T-helper 1 cell treated with Interleukin-12 subunit alpha and Interleukin-12 subunit beta and Interleukin-4 antibody, amounts not matched to agents 30 ng/mL and 1 ng/mL, for 36 hours (primary cell): ENCODE measurements around the gene FGF12. TPM values are rescaled to one million over a fixed set of nuclear protein-coding genes. Genes with fewer than 3 reads are reported as not detected.

Experiments
- intact Hi-C: fragments of 100-400 bp; cut with micrococcal nuclease; formaldehyde crosslinking; loops from one replicate; pipeline ENCODE4 v1.15.1; 2024
- total RNA-seq: library from RNA; stranded (reverse); gene quantifications from 2 replicates; pipeline ENCODE4 v1.2.3, GENCODE V29; 2022

FGF12 gene
- total RNA-seq, 1 donor from 2014 or later: 0.56 TPM

DNA sequence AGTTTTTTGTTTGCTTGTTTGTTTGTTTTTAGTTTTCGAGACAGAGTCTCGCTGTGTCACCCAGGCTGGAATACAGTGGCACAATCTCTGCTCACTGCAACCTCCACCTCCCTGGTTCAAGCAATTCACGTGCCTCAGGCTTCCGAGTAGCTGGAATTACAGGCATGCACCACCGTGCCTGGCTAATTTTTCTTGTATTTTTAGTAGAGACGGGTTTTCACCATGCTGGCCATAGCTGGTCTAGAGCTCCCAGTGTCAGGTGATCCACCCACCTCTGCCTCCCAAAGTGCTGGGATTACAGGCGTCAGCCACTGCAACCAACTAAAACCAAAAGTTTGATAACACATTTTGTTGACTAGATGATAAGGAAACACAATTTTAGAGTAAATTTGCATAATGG lies 372.7 kb downstream of the FGF12 start:
- intact Hi-C loops: no loop called here

DNA sequence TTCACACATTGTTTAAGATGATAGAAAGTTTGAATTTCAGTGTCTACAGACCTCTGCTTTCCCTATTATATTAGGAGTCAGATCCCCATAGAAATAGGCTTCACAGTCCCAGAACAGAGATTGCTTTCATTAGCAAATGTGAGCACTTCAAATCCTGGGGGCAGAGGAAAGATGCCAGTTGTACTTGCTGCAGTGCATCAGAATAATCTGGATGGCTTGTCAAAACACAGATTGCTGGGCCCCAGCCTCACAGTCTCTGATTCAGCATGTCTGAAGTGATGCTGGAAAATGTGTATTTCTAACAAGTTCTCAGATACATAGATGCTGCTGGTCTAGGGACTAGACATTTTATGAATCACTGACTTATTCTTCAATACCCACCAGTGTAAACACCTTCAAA lies 375.2 kb downstream of the FGF12 start:
- intact Hi-C loops: no loop called here

DNA sequence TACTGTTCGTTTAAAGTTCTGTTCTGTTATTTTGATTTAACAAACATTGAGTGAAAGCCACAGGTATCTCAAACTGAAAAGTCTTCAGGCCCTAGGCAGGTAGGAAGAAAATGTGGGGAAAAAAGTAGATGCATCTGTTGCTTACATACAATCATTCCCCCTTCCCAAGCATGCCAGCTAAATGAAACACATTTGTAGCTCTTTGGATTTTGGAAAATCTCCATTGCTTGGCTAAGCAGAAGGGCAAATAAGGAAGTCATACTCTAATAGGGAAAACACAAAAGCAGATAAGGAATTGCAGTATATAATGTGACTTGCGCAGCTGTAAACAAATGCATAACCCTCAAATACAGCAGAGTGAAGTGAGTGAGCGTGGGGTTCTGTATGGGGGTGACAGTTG lies 375.9 kb downstream of the FGF12 start:
- intact Hi-C loops: no loop called here

DNA sequence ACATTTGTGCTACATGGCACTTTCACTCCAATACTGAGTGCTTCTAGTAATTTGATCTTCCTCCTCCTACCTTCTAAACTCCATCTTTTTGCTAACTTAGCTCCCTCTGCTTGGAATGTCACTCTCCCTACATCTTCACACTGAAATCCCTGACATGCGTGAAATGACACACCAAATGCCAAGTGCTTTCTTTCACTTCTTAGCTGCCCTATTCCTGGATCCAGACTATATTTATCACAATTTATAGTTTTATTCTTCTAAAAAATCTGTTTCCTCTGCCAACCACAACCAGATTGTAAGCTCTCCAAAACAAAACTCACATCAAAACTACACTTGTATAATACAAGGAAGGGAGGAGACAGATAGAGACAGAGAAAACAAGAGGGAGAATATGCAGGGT lies 387.3 kb downstream of the FGF12 start:
- intact Hi-C loops: no loop called here

DNA sequence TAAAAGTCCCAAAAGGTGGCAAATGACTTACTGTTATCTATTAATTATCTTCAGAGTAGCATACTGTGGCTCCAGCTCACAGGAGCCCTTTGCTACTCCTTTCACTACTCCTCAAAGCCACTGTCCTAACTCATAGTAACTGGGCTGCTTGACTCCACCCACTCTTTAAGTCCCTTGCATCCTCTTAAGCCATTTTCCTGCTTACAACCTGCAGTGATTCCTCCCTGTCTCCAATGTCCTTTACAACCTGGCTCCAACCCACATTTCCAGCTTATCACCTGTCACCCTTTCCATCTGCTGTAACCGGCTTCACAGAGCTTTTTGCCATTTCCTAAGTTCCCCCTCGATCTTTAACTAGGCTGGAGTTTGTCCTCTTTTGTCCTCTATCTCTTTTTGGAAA lies 388.1 kb downstream of the FGF12 start:
- intact Hi-C loops: no loop called here

DNA sequence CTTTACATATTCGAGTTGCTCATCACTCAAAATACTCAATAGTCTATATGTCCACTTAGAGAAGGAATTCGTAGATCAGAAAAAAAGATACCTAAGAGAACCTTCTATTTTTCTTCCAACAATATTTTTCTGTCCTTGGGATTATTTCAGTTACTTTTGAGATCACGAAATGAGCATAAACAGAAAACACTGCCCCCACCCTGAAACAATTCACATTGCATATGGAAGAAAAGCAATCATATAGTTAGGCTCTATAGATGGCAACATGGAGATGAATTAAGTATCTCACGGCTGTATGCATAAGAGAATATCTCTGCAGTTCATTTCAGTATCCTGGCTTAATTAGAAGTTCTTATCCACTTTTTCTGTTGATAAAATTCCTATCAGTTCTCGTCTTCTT lies 391.1 kb downstream of the FGF12 start:
- intact Hi-C loops: no loop called here

DNA sequence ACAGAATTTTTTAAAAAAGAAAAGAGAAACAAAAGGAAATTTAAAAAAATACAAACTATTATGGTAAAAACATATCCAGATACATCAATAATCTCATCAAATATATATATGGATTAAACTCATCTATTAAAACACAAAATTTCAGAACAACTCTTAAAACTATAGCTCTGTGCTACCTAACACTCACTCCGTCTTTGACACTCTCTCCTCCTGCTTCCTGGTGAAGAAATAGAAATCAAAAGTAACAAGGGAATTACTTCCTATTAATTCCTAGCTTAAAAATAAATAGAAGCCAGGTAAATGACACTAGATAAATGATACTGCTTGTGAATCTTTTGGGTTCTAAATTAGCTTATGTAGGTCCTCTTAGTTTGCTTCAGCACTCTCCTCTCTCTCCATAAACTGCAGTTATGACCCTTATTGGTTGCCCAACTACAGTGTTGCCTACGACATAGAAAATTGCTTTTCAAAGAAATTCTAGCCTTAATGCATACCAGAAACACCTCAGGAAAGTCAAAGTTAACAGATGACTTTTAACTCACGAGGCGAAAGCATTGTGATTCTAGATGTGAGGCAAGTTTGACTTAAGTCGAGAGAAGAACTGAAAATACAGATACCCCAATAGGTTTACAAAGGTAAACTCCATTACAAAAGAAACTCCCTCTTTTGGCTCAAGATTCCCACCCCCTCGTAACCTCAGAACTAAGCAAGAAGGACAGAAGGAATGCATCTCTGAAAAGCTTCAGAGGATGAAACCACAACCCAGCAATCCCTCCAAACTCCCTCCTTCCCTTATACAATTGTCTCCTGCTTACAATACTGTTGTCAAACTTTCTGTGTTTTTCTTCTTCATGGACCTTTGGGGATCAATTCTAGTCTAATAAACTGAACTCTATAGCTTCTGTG lies 394.7 kb downstream of the FGF12 start:
- intact Hi-C loops: no loop called here

DNA sequence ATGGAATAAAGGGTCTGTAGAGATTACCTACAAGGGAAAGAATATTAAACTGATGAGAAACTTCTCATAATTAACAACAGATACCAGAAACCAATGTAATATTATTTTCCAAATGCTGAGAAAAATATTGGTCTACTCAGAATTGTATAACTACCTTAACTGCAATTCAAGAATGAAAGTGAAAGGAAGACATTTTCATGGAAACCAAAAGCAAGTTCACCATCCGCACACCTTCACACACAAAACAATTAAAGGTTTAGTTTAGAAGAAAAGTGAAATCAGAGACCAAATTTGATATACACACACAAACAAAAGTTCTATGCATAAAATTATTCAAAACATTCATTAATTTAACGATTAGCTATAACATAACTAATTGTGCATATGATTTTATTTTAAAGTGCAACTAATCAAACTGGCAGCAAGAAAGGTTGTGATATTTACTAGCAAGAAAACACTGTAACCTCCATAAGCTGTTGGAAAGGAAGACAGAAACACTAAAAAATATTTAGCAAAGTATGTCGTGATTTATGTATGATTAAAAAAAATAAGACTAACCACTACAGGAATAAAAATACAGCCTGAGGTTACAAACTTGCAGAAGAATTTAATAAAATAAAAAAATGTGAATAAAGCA lies 395.5 kb downstream of the FGF12 start:
- intact Hi-C loops: no loop called here

DNA sequence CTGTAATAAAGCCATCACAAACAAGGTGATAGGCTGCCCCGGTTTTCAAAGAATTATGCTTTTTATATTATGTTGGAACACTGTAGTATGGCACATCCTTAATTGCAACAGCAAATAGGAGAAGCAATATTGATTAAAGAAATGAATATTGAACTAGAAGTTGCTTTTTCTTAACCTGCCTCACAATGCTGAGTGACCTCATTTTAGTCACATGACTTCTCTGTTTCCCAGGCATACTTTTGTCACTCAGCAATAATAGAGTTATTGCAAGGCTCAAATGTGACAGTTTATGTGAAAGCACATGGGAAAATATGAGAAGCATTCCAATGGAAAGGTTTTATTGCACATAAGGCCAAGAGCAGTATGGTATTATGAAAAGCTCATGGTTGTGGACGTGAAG lies 400.7 kb downstream of the FGF12 start:
- intact Hi-C loops: no loop called here

DNA sequence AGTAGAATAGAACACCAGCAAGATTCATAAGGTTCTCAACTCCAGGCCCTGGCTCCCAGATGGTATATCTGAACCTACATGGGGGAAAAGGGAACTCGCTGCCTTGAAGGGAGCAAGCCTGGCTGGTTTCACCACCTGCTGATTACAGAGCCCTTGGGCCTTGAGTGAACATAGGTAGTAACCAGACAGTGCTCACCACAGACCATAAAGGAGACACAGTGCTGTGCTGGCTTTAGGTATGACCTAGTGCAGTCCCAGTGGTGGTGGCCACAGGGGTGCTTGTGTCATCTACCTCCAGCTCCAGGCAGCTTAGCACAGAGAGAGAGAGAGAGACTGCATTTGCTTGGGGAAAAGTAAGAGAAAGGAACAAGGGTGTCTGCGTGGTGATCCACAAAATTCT lies 409.8 kb downstream of the FGF12 start:
- intact Hi-C loops: no loop called here

DNA sequence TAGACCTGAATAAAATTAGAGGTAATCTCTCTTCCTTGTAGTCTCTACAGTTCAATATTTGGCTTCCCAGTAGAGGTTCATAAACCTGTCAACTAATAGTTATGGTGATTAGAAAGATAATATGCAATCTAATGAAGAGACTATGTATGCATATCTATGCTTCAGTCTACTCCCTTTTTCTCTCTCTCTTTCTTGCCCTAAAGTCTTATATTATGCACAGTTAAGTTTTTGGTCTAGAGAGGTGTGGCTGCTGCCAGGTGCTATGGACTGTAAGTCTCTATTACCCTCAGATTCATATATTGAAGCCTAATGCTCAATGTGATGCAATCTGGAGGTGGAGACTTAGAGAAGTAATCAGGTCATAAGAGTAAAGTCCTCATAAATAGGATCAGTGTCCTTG lies 413.7 kb downstream of the FGF12 start:
- intact Hi-C loops: no loop called here

DNA sequence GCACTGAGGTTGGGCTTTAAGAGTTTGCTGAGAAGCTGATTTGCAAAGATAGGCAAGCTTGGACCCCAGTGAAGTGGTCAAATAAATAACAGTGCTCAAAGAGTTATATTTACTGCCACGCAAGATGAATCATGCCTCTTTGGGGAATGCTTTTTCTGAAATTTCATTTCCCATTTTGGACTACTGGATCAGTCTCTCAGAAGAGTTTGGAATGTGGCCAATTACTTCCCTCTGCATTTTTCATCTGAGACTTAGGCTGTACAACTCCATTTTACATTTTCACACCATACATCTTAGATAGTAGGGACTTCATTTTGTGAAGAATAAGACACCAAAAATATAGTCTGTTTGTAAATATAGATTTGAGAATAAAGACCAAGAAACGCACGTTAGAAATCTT lies 419.7 kb downstream of the FGF12 start:
- intact Hi-C loops: no loop called here

DNA sequence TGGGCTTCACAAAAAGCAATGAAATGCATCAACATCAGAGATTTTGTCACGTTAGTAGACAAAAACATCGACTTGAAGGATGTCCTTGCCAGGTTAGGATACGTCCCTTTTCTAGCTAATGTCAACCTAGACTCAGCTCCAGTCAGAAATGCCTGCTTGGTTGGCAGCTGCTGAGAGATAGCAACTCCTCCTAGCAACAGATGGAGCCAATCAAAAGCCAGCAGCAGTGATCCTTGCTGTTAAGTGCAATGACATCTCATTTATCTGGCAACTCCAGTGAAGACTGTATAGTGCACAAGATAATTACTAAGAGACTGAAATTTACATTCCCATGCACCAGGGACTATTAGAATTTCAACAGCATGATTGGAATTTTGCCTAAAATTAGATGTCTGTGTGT lies 424.1 kb downstream of the FGF12 start:
- intact Hi-C loops: no loop called here

DNA sequence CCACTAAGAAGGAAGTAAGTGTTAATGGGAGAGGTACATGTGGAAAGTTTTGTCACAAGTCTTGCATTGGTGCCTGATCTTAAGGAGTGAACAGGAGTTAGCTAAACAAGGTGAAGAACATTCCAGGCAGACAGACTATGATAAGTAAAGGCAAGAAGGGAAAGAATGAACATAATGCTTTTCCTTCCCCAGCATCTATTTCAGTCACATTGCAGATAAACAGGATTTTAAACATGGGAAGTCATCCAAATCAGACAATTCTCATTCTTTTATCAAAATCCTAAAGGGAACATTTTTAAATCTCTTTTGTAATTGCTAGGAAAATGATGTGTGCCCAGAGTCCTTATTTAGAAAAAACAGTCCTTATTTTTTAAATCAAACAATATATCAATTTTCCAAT lies 424.6 kb downstream of the FGF12 start:
- intact Hi-C loops: no loop called here

DNA sequence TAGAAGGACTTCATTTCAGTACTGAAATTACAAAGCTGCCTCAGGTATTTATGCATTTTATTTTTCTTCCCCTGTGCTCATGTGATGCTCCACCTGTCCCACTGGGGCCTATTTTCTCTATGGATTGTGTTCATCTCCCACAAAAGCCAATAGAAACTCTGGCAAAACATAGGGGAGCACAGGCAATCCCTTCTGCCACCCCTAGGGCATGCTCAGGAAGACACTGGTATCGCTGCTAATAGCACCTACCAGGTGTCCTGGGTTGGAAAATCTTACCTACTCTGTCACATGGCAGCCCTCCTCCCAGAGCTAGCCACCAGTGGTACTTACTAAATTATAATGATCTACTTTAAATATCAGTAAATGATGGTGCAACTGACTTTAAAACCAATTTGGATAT lies 427.4 kb downstream of the FGF12 start:
- intact Hi-C loops: no loop called here

DNA sequence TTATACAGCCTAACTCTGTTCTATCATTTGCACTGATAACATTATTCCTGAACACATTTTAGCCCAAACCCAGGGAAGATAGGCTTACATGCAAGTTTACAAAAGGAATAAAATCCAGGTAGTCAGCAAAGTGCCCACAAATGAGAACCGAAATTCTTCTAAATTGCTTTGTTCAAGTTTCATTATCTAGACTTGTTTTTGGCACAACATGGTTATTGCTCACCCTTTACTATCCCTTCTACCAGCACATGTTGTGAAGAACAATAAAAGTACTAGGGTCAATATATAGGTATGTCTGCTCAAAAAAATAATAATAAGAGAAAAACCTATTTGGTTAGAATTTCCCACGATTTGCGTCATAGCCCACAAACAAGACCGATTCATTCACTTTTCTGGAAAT lies 430.5 kb downstream of the FGF12 start:
- intact Hi-C loops: no loop called here

DNA sequence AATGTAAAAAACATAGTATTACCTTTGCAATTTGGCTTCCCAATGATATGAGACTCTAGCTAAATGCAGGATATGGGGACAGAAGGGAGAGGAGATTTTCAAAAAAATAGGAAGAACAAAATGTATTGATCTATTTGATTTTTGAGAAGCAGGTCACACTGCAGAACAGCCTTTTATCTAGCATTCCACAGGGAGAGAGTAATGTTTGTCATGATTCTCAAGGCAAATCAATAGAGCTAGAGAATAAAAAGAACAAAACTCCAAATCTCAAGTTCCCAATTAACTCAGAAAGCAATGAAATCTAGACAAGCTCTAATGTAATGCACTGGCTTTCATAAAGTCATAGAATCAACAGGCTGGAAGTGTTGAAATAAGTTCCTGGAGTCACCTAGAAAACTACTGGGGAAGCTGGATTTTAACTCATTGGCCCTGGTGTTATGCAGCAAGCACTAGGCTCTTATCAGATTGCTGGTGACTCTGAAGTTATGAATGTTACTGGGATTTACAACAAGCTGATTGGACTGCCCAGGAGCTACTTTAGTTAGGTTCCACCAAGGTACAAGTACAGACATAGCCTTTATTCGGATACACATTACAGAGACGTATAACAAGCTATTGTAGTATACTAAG lies 442.8 kb downstream of the FGF12 start:
- intact Hi-C loops: no loop called here

DNA sequence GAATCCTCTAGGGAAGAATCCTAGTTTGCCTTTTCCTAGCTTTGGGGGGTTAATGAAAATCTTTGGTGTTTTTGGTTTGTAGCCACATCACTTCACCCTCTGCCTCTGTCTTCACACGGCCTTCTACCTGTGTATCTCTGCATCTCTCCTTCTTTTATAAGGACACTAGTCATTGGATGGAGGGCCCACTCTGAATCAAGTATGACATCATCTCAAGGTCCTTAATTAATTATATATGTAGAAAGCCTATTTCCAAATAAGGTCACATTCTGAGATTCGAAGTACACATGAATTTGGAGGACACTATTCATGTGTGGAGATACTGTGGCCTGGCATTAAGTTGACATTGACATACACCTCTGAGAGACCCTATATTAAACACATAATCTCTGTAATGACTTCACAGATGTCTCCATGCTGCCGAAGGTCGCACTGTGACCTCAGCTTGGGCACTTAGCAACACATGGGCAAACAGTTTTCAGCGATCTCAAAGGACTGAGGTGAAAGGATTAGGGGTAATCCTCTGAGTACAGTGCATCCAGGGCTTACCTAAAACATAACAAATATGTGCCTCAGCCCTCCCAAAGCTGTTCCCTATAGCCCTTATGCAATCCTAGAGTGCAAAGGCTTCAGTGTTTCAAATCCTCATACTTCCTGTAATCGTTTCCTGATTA lies 446.0 kb downstream of the FGF12 start:
- intact Hi-C loops: no loop called here

DNA sequence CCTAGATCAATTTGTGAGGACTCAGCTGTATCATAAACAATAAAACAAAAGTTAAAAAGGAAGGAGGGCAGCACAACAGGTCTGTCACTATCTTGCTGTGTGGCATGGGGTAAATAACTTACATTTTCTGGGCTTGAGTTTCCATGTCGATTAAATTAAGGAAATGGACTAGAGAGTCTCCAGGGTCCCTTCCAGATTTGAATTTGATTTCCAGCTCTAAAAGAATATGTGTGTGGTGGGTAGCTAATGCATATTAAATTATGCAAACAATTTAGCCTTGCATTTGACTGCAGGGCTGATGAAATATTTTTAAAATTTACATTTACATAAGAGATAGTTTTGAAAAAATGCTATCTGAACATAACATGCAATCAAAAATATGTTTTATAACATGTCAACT lies 447.7 kb downstream of the FGF12 start:
- intact Hi-C loops: no loop called here

DNA sequence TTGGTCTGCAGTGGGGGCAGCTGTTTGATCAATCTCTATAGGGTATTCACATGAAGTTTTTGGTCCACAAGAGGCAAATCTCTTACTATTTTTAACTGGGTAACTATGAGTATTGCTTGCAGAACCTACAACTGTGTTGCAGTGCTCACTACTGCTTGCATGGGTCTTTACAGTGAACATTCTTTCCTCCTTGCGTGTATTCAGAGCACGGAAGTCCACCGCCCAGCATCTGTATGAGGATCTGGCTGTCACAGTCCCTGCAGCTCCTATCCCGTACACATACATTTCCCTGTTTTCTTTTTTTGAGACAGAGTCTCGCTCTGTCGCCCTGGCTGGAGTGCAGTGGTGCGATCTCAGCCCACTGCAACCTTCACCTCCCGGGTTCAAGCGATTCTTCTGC lies 449.9 kb downstream of the FGF12 start:
- intact Hi-C loops: no loop called here

DNA sequence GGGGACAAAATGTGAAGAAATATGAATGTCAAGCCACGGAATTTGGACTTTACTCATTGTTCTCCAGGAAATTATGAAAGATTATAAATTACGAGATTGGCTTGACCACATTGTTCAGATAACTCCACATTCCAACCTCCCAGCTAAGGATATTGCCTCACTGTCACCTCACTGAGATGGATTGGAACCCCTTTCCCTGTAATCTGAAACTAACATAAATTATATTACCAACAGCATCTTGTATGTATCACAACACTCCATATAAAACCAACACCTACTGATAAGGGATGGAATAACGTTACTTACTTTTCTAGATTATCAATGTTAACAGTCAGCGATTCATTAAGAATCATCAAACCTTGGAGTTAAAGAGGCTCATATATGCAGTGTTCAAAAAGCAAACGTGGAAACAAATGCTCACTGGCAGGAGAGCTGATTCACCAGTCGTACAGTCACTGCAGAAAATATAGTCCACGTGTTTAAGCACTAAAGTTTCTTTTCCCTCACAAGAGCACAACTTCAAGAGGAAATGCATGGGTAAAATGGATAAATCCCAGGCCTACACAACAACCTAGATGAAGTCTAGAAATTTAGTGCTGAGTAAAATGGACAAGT lies 451.5 kb downstream of the FGF12 start:
- intact Hi-C loops: no loop called here

DNA sequence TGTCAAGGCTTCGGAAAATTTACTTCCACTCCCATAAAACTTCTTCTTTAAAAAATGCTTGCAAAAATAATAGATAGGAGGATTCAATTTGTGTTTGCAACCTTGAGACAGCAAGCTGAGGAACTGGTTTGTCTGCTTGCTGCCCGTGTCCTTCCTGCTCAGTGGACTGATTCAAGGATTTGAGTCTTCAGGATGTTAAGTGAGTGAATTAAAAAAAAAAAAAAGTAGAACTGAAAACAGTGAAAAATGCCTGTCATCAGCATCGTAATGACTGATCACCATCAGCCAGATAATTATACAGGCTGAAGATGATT lies 453.7 kb downstream of the FGF12 start:
- intact Hi-C loops: no loop called here
